Stimulated activated CD4-positive, alpha-beta T cell treated with anti-CD3 and anti-CD28 coated beads, TNF-alpha, amount 100 ng/mL, for 4 hours (primary cell): ENCODE results near the gene DOCK4.

Experiments used
- DNase-seq, 3 experiments: peaks; one replicate each; pipeline ENCODE4 v3.0.0-alpha.2; 2020; ENCODE audit warnings: low read depth in 3 of 3

DOCK4 gene

GRCh38 chr7:111734954-111735660 lies 471.1 kb downstream of the DOCK4 start:
- no peak for DNase-seq

GRCh38 chr7:111732923-111733322 lies 473.3 kb downstream of the DOCK4 start:
- no peak for DNase-seq

GRCh38 chr7:111730476-111731300 lies 475.5 kb downstream of the DOCK4 start:
- DNase-seq: no peak

- DNase-seq: no peak
These were observed 476.1 kb downstream of the DOCK4 start for GRCh38 chr7:111730057-111730456.

- DNase-seq: no peak
These were observed 476.7 kb downstream of the DOCK4 start for GRCh38 chr7:111729483-111729882.

GRCh38 chr7:111728635-111728995 lies 477.6 kb downstream of the DOCK4 start:
- no peak for DNase-seq

GRCh38 chr7:111727905-111728634 lies 478.1 kb downstream of the DOCK4 start:
- no peak for DNase-seq

GRCh38 chr7:111718886-111719285 lies 487.3 kb downstream of the DOCK4 start:
- DNase-seq: no peak

- no peak for DNase-seq
These were observed 494.7 kb downstream of the DOCK4 start for GRCh38 chr7:111711426-111712065.

GRCh38 chr7:111710839-111711380 lies 495.3 kb downstream of the DOCK4 start:
- DNase-seq: no peak

- no peak for DNase-seq
These were observed 498.1 kb downstream of the DOCK4 start for GRCh38 chr7:111708072-111708471.

- DNase-seq: no peak
These were observed 500.4 kb downstream of the DOCK4 start for GRCh38 chr7:111705807-111706206.

GRCh38 chr7:111697771-111698170 lies 508.4 kb downstream of the DOCK4 start:
- DNase-seq: no peak

- no peak for DNase-seq
These were observed 511.8 kb downstream of the DOCK4 start for GRCh38 chr7:111694376-111694775.

GRCh38 chr7:111690364-111691111 lies 515.7 kb downstream of the DOCK4 start:
- no peak for DNase-seq

GRCh38 chr7:111685349-111685748 lies 520.9 kb downstream of the DOCK4 start:
- DNase-seq: no peak

GRCh38 chr7:111682588-111683340 lies 523.4 kb downstream of the DOCK4 start:
- no peak for DNase-seq

- no peak for DNase-seq
These were observed 525.0 kb downstream of the DOCK4 start for GRCh38 chr7:111681242-111681641.

GRCh38 chr7:111678986-111679385 lies 527.2 kb downstream of the DOCK4 start:
- no peak for DNase-seq

- DNase-seq: no peak
These were observed 527.9 kb downstream of the DOCK4 start for GRCh38 chr7:111678281-111678680.
